WTC11 (cell line): ENCODE data around the gene ZNF613. TPM values are rescaled to one million over a fixed set of nuclear protein-coding genes. Genes with fewer than 3 reads are reported as not detected.

Experiments used
- ATAC-seq: fragments of 200-7000 bp; cut with Tn5 transposase; 2 replicates; pipeline ENCODE4 v1.10.0; 2021; ENCODE audit warnings: mild to moderate bottlenecking, moderate library complexity
- CTCF ChIA-PET: fragments of 300-600 bp; sonication (Branson Sonifier 250); formaldehyde crosslinking; loops from one replicate; lab custom pipeline; 2021; ENCODE audit warnings: antibody characterized with exemption; lab: Charles Lee
- POLR2A ChIA-PET: fragments of 350-600 bp; sonication (Branson Sonifier 250); formaldehyde crosslinking; loops from one replicate; lab custom pipeline; 2021; ENCODE audit warnings: antibody characterized with exemption; lab: Charles Lee
- DNase-seq: peaks from one replicate; pipeline ENCODE4 v3.0.0; 2021; ENCODE audit warnings: low spot score
- H3K27ac Mint-ChIP-seq: 2 replicates; pipeline ENCODE4 v1.8.0; 2021; ENCODE audit warnings: mixed read lengths
- H3K27me3 Mint-ChIP-seq: 2 replicates; pipeline ENCODE4 v1.8.0; 2021; ENCODE audit warnings: low read depth, mild to moderate bottlenecking, moderate library complexity, mixed read lengths
- H3K36me3 Mint-ChIP-seq: 2 replicates; pipeline ENCODE4 v1.8.0; 2021; ENCODE audit warnings: mixed read lengths
- H3K4me1 Mint-ChIP-seq: 2 replicates; pipeline ENCODE4 v1.8.0; 2022; ENCODE audit warnings: mixed read lengths
- H3K4me3 Mint-ChIP-seq: 2 replicates; pipeline ENCODE4 v1.8.0; 2021; ENCODE audit warnings: mild to moderate bottlenecking, moderate library complexity, mixed read lengths
- H3K9me3 Mint-ChIP-seq: 2 replicates; pipeline ENCODE4 v1.8.0; 2021; ENCODE audit warnings: mixed read lengths
- CREM ChIP-seq: sonication (generic); formaldehyde crosslinking; IDR thresholded peaks from 2 replicates; pipeline ENCODE4 v1.8.1; 2022; ENCODE audit warnings: mild to moderate bottlenecking, missing genetic modification reagents, moderate library complexity
- GTF2I ChIP-seq: fragments of 250-450 bp; sonication (Bioruptor Pico); conservative IDR thresholded peaks from 2 replicates; pipeline ENCODE4 v1.4.0; 2021; ENCODE audit warnings: mild to moderate bottlenecking
- MXD4 ChIP-seq: fragments of 250-450 bp; sonication (Bioruptor Pico); IDR thresholded peaks from 2 replicates; pipeline ENCODE4 v1.8.0; 2021; ENCODE audit warnings: mild to moderate bottlenecking, moderate library complexity, borderline replicate concordance
- NFE2L1 ChIP-seq: sonication (generic); formaldehyde crosslinking; IDR thresholded peaks from 2 replicates; pipeline ENCODE4 v1.8.1; 2023; ENCODE audit warnings: missing genetic modification reagents
- NR1H2 ChIP-seq: sonication (generic); formaldehyde crosslinking; IDR thresholded peaks from 2 replicates; pipeline ENCODE4 v1.9.0; 2021; ENCODE audit warnings: mild to moderate bottlenecking, moderate library complexity, missing genetic modification reagents
- SMAD4 ChIP-seq: sonication (generic); formaldehyde crosslinking; IDR thresholded peaks from 2 replicates; pipeline ENCODE4 v1.8.0; 2022; ENCODE audit warnings: mild to moderate bottlenecking, missing genetic modification reagents
- TEAD1 ChIP-seq: sonication (generic); formaldehyde crosslinking; IDR thresholded peaks from 2 replicates; pipeline ENCODE4 v1.8.0; 2022; ENCODE audit warnings: mild to moderate bottlenecking, missing genetic modification reagents
- ZNF232 ChIP-seq: sonication (generic); formaldehyde crosslinking; IDR thresholded peaks from 2 replicates; pipeline ENCODE4 v1.8.0; 2022; ENCODE audit warnings: mild to moderate bottlenecking, missing genetic modification reagents
- ZNF671 ChIP-seq: fragments of 250-450 bp; sonication (Bioruptor Pico); IDR thresholded peaks from 2 replicates; pipeline ENCODE4 v1.8.0; 2021; ENCODE audit warnings: mild to moderate bottlenecking
- total RNA-seq: library from RNA; stranded (reverse); gene quantifications from 3 replicates; pipeline ENCODE4 v1.2.3, GENCODE V29; 2021
- TF ChIP-seq, protein P1 (sequence below): sonication (generic); formaldehyde crosslinking; IDR thresholded peaks from 2 replicates; pipeline ENCODE4 v1.8.0; 2023; ENCODE audit warnings: missing genetic modification reagents
- TF ChIP-seq, protein P2 (sequence below): fragments of 250-450 bp; sonication (Bioruptor Pico); IDR thresholded peaks from 2 replicates; pipeline ENCODE4 v1.9.0; 2021; ENCODE audit warnings: mild to moderate bottlenecking, borderline replicate concordance
- TF ChIP-seq, protein P3 (sequence below): fragments of 250-450 bp; sonication (Bioruptor Pico); IDR thresholded peaks from 2 replicates; pipeline ENCODE4 v1.9.0; 2021; ENCODE audit warnings: mild to moderate bottlenecking
- TF ChIP-seq, protein P4 (sequence below): fragments of 250-450 bp; sonication (Bioruptor Pico); IDR thresholded peaks from 2 replicates; pipeline ENCODE4 v1.9.0; 2021; ENCODE audit warnings: moderate library complexity, mild to moderate bottlenecking, inconsistent platforms, borderline replicate concordance
- TF ChIP-seq, protein P5 (sequence below): sonication (generic); formaldehyde crosslinking; IDR thresholded peaks from 2 replicates; pipeline ENCODE4 v1.8.1; 2022; ENCODE audit warnings: low read depth, missing genetic modification reagents, borderline replicate concordance
- TF ChIP-seq, protein P6 (sequence below): sonication (generic); formaldehyde crosslinking; IDR thresholded peaks from 2 replicates; pipeline ENCODE4 v1.8.1; 2023; ENCODE audit warnings: mild to moderate bottlenecking, missing genetic modification reagents, moderate library complexity
- TF ChIP-seq, protein P7 (sequence below): sonication (generic); formaldehyde crosslinking; IDR thresholded peaks from 2 replicates; pipeline ENCODE4 v1.8.0; 2022; ENCODE audit warnings: mild to moderate bottlenecking, missing genetic modification reagents
- TF ChIP-seq, protein P8 (sequence below): sonication (generic); formaldehyde crosslinking; IDR thresholded peaks from 2 replicates; pipeline ENCODE4 v1.8.0; 2023; ENCODE audit warnings: missing genetic modification reagents, mild to moderate bottlenecking, borderline replicate concordance
- TF ChIP-seq, protein P9 (sequence below): sonication (generic); formaldehyde crosslinking; IDR thresholded peaks from 2 replicates; pipeline ENCODE4 v1.8.0; 2022; ENCODE audit warnings: mild to moderate bottlenecking, missing genetic modification reagents

The ZNF613 gene
- total RNA-seq, 1 experiment from 2014 or later: 13.7 TPM

DNA sequence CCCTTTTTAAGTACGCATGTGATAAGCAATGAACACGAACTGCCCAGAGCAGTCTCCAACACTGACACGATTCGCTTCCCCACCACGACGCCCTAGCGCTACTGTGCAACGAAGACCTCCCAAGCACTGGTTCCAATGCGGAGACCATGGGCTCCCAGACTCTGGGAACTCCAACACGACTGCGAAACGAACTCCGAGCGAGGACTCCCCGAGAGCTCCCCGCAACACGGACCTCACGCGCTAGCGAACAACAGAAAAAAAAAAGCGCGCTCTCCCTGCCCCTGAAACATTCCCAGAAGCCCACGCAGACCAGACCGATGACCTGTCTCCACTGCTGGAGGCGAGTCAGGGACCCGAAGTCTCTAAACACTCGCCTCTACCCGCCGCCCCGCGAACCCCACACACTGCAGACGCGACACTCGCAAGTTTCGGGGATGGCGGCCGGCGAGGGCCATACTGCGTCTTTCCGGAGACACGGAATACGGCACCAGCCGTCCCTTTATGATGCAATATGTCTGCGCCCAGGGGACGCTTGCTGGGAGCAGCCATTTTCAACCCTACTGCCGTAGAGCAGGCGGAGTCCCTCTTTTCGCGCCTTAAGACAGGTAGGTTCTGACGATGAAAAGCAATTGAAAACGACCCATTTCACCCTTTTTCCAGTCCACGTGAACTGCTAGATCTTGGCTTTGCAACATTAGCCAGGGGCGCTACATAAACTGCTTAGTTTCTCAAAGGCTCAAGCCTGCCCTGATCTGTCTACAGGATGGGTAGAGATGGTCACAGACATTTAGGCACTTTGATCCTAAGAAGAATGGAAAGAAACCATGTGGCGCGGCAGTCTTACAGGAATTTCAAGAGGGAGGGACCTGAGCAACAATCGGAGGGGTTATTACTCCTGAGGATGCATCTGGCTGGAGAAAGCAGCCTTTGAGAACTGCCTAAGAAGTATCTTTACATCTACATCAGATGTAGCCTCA is 39.5 kb upstream of the ZNF613 start, which contains the start of gene ZNF577 (continued):
- TF ChIP-seq, protein P1, sequence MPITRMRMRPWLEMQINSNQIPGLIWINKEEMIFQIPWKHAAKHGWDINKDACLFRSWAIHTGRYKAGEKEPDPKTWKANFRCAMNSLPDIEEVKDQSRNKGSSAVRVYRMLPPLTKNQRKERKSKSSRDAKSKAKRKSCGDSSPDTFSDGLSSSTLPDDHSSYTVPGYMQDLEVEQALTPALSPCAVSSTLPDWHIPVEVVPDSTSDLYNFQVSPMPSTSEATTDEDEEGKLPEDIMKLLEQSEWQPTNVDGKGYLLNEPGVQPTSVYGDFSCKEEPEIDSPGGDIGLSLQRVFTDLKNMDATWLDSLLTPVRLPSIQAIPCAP: no peak
- TF ChIP-seq, protein P2, sequence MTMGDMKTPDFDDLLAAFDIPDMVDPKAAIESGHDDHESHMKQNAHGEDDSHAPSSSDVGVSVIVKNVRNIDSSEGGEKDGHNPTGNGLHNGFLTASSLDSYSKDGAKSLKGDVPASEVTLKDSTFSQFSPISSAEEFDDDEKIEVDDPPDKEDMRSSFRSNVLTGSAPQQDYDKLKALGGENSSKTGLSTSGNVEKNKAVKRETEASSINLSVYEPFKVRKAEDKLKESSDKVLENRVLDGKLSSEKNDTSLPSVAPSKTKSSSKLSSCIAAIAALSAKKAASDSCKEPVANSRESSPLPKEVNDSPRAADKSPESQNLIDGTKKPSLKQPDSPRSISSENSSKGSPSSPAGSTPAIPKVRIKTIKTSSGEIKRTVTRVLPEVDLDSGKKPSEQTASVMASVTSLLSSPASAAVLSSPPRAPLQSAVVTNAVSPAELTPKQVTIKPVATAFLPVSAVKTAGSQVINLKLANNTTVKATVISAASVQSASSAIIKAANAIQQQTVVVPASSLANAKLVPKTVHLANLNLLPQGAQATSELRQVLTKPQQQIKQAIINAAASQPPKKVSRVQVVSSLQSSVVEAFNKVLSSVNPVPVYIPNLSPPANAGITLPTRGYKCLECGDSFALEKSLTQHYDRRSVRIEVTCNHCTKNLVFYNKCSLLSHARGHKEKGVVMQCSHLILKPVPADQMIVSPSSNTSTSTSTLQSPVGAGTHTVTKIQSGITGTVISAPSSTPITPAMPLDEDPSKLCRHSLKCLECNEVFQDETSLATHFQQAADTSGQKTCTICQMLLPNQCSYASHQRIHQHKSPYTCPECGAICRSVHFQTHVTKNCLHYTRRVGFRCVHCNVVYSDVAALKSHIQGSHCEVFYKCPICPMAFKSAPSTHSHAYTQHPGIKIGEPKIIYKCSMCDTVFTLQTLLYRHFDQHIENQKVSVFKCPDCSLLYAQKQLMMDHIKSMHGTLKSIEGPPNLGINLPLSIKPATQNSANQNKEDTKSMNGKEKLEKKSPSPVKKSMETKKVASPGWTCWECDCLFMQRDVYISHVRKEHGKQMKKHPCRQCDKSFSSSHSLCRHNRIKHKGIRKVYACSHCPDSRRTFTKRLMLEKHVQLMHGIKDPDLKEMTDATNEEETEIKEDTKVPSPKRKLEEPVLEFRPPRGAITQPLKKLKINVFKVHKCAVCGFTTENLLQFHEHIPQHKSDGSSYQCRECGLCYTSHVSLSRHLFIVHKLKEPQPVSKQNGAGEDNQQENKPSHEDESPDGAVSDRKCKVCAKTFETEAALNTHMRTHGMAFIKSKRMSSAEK (CRISPR knock-in tag): no peak
- TF ChIP-seq NFE2L1 (CRISPR knock-in tag) (no peak), TEAD1 (CRISPR knock-in tag) (peak; percentile 79), ZNF232 (CRISPR knock-in tag) (no peak; the same call in 1 of the 2 replicates), MXD4 (CRISPR knock-in tag) (no peak), SMAD4 (CRISPR knock-in tag) (no peak)
- TF ChIP-seq, protein P3, sequence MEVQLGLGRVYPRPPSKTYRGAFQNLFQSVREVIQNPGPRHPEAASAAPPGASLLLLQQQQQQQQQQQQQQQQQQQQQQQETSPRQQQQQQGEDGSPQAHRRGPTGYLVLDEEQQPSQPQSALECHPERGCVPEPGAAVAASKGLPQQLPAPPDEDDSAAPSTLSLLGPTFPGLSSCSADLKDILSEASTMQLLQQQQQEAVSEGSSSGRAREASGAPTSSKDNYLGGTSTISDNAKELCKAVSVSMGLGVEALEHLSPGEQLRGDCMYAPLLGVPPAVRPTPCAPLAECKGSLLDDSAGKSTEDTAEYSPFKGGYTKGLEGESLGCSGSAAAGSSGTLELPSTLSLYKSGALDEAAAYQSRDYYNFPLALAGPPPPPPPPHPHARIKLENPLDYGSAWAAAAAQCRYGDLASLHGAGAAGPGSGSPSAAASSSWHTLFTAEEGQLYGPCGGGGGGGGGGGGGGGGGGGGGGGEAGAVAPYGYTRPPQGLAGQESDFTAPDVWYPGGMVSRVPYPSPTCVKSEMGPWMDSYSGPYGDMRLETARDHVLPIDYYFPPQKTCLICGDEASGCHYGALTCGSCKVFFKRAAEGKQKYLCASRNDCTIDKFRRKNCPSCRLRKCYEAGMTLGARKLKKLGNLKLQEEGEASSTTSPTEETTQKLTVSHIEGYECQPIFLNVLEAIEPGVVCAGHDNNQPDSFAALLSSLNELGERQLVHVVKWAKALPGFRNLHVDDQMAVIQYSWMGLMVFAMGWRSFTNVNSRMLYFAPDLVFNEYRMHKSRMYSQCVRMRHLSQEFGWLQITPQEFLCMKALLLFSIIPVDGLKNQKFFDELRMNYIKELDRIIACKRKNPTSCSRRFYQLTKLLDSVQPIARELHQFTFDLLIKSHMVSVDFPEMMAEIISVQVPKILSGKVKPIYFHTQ (CRISPR knock-in tag): peak; percentile 83; the same call in 1 of the 2 replicates
- TF ChIP-seq, protein P4, sequence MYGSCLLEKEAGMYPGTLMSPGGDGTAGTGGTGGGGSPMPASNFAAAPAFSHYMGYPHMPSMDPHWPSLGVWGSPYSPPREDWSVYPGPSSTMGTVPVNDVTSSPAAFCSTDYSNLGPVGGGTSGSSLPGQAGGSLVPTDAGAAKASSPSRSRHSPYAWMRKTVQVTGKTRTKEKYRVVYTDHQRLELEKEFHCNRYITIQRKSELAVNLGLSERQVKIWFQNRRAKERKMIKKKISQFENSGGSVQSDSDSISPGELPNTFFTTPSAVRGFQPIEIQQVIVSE (CRISPR knock-in tag): no peak
- TF ChIP-seq, protein P5, sequence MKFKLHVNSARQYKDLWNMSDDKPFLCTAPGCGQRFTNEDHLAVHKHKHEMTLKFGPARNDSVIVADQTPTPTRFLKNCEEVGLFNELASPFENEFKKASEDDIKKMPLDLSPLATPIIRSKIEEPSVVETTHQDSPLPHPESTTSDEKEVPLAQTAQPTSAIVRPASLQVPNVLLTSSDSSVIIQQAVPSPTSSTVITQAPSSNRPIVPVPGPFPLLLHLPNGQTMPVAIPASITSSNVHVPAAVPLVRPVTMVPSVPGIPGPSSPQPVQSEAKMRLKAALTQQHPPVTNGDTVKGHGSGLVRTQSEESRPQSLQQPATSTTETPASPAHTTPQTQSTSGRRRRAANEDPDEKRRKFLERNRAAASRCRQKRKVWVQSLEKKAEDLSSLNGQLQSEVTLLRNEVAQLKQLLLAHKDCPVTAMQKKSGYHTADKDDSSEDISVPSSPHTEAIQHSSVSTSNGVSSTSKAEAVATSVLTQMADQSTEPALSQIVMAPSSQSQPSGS (CRISPR knock-in tag): no peak
- TF ChIP-seq, protein P6, sequence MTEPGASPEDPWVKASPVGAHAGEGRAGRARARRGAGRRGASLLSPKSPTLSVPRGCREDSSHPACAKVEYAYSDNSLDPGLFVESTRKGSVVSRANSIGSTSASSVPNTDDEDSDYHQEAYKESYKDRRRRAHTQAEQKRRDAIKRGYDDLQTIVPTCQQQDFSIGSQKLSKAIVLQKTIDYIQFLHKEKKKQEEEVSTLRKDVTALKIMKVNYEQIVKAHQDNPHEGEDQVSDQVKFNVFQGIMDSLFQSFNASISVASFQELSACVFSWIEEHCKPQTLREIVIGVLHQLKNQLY (CRISPR knock-in tag): no peak

DNA sequence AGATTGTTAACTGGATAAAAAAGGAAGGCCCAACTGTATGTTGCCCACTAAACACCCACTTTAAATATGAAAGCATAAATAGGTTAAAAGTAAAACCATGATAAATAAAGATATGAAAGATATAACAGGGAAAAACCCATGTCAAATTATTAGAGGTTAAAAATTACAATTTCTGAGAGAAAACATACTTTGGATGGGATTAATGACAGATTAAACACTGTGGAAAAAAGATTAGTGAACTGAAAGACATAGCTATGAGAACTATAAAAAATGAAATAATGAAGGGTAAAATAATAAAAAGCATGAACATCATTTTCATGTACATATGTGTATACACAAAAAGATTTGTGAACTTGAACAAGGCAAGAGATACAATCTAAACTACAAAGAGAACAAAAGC is 37.3 kb upstream of the ZNF613 start:
- H3K27me3 Mint-ChIP-seq: peaks cover 10% of the 10 kb centered on the region
- no peak overlapping the region for H3K4me3 Mint-ChIP-seq
- ChIA-PET POLR2A (no interaction called here), CTCF (no interaction called here)
- H3K27ac Mint-ChIP-seq: no peak overlapping the region
- ATAC-seq (no peak), DNase-seq (no peak)
- H3K9me3 Mint-ChIP-seq: peaks cover 73% of the 10 kb centered on the region
- H3K4me1 Mint-ChIP-seq: peaks cover 5% of the 10 kb centered on the region
- H3K36me3 Mint-ChIP-seq: peaks cover 98% of the 10 kb centered on the region
- TF ChIP-seq, protein P7, sequence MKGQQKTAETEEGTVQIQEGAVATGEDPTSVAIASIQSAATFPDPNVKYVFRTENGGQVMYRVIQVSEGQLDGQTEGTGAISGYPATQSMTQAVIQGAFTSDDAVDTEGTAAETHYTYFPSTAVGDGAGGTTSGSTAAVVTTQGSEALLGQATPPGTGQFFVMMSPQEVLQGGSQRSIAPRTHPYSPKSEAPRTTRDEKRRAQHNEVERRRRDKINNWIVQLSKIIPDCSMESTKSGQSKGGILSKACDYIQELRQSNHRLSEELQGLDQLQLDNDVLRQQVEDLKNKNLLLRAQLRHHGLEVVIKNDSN: no peak
- TF ChIP-seq NR1H2: no peak
- no peak for TF ChIP-seq CREM (CRISPR knock-in tag)
- no peak for TF ChIP-seq GTF2I (CRISPR knock-in tag)
- TF ChIP-seq, protein P8, sequence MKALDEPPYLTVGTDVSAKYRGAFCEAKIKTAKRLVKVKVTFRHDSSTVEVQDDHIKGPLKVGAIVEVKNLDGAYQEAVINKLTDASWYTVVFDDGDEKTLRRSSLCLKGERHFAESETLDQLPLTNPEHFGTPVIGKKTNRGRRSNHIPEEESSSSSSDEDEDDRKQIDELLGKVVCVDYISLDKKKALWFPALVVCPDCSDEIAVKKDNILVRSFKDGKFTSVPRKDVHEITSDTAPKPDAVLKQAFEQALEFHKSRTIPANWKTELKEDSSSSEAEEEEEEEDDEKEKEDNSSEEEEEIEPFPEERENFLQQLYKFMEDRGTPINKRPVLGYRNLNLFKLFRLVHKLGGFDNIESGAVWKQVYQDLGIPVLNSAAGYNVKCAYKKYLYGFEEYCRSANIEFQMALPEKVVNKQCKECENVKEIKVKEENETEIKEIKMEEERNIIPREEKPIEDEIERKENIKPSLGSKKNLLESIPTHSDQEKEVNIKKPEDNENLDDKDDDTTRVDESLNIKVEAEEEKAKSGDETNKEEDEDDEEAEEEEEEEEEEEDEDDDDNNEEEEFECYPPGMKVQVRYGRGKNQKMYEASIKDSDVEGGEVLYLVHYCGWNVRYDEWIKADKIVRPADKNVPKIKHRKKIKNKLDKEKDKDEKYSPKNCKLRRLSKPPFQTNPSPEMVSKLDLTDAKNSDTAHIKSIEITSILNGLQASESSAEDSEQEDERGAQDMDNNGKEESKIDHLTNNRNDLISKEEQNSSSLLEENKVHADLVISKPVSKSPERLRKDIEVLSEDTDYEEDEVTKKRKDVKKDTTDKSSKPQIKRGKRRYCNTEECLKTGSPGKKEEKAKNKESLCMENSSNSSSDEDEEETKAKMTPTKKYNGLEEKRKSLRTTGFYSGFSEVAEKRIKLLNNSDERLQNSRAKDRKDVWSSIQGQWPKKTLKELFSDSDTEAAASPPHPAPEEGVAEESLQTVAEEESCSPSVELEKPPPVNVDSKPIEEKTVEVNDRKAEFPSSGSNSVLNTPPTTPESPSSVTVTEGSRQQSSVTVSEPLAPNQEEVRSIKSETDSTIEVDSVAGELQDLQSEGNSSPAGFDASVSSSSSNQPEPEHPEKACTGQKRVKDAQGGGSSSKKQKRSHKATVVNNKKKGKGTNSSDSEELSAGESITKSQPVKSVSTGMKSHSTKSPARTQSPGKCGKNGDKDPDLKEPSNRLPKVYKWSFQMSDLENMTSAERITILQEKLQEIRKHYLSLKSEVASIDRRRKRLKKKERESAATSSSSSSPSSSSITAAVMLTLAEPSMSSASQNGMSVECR (CRISPR knock-in tag): no peak
- TF ChIP-seq, protein P9, sequence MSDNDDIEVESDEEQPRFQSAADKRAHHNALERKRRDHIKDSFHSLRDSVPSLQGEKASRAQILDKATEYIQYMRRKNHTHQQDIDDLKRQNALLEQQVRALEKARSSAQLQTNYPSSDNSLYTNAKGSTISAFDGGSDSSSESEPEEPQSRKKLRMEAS (CRISPR knock-in tag): no peak
- no peak for TF ChIP-seq ZNF671 (CRISPR knock-in tag)
